A673 (cell line): ENCODE results near the gene RNU7-1. TPM values are rescaled to one million over a fixed set of nuclear protein-coding genes. Genes with fewer than 3 reads are reported as not detected.

Experiments used
- BruUV-seq: library from RNA; stranded (reverse); fragments of 400-500 nt; replicated peaks from 2 replicates; lab custom pipeline; 2021; lab: Mats Ljungman, UMichigan
- CTCF ChIA-PET: fragments of 300-600 bp; sonication (Branson Sonifier 250); formaldehyde crosslinking; loops from one replicate; lab custom pipeline; 2022; ENCODE audit warnings: antibody characterized with exemption; lab: Charles Lee
- POLR2A ChIA-PET: fragments of 300-600 bp; sonication (Branson Sonifier 250); formaldehyde crosslinking; loops from one replicate; lab custom pipeline; 2022; ENCODE audit warnings: antibody characterized with exemption; ENCODE audit not compliant: low non-redundant PET; lab: Charles Lee
- DNase-seq: peaks from one replicate; pipeline ENCODE4 v3.0.0-alpha.2; 2015; ENCODE audit warnings: low spot score
- H3K27ac ChIP-seq: fragments of 200-600 bp; sonication (generic); 2 replicates; pipeline ENCODE4 v1.5.1; 2016; ENCODE audit warnings: mixed run types, low read depth, mild to moderate bottlenecking, mixed read lengths, antibody characterized with exemption, low read length; ENCODE audit not compliant: poor library complexity, severe bottlenecking
- H3K27me3 ChIP-seq: fragments of 200-600 bp; sonication (generic); replicated peaks from 2 replicates; pipeline ENCODE4 v1.6.1; 2017; ENCODE audit warnings: mixed run types, low read depth, mild to moderate bottlenecking, mixed read lengths, antibody characterized with exemption, low read length; ENCODE audit not compliant: insufficient read depth, poor library complexity
- H3K36me3 ChIP-seq: fragments of 200-600 bp; sonication (generic); 2 replicates; pipeline ENCODE4 v1.6.1; 2016; ENCODE audit warnings: mixed run types, mild to moderate bottlenecking, mixed read lengths, antibody characterized with exemption, low read length; ENCODE audit not compliant: insufficient read depth, poor library complexity, severe bottlenecking
- H3K4me1 ChIP-seq: fragments of 200-600 bp; sonication (generic); 2 replicates; pipeline ENCODE4 v1.6.1; 2017; ENCODE audit warnings: mixed run types, mild to moderate bottlenecking, mixed read lengths, antibody characterized with exemption, low read length; ENCODE audit not compliant: insufficient read depth, poor library complexity, severe bottlenecking
- H3K4me3 ChIP-seq: fragments of 200-600 bp; sonication (generic); 2 replicates; pipeline ENCODE4 v1.5.1; 2016; ENCODE audit warnings: low read depth, mixed run types, mild to moderate bottlenecking, mixed read lengths, low read length; ENCODE audit not compliant: poor library complexity, severe bottlenecking
- H3K9me3 ChIP-seq: fragments of 200-600 bp; sonication (generic); 2 replicates; pipeline ENCODE4 v1.6.1; 2016; ENCODE audit warnings: mixed run types, low read depth, mild to moderate bottlenecking, mixed read lengths, antibody characterized with exemption, low read length; ENCODE audit not compliant: poor library complexity, severe bottlenecking
- EZH2 ChIP-seq: fragments of 200-600 bp; sonication (generic); IDR thresholded peaks from 2 replicates; pipeline ENCODE4 v1.6.1; 2017; ENCODE audit warnings: borderline replicate concordance, low read depth, mild to moderate bottlenecking, mixed read lengths, antibody characterized with exemption, low read length; ENCODE audit not compliant: poor library complexity, severe bottlenecking
- intact Hi-C: fragments of 100-400 bp; cut with micrococcal nuclease; formaldehyde crosslinking; loops from one replicate; pipeline ENCODE4 v1.10.0; 2022; ENCODE audit not compliant: unreplicated experiment
- microRNA-seq: library from miRNA; unstranded; fragments of <30 nt; microRNA quantifications from one replicate; pipeline ENCODE4 v1.2.0, GENCODE V29; 2021
- total RNA-seq: library from RNA; stranded (reverse); gene quantifications from 2 replicates; pipeline ENCODE4 v1.2.3, GENCODE V29; 2021
- TF ChIP-seq, protein P1 (sequence below): fragments of 300-800, 200-600 bp; sonication (generic); conservative IDR thresholded peaks from 2 replicates; pipeline ENCODE4 v1.5.1; 2017; ENCODE audit warnings: low read depth, mild to moderate bottlenecking, antibody characterized with exemption, low read length, moderate library complexity, mixed read lengths

The RNU7-1 gene
- total RNA-seq, 1 experiment from 2014 or later: not detected

DNA sequence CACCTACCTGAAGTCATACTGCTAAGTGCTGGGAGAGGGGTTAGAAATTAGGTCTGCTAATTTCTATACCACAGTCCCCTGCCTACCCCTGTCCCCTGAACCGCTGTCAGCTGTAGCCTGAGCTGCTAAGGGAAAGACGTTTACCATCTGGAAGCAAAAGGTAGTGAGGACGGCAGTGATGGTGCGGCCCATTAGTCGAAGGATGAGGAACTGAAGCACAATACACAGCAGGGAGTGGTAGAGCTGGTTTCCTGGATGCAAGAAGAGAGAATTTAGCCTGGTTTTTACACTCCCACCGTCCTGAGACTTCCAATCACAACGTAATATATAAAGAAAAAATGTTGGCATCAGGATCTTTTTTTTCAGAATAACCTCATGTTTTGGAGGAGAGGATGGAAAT is 38.9 kb downstream of the RNU7-1 start:
- Histone ChIP-seq H3K27me3 (no peaks in the 10 kb centered on the region), H3K36me3 (peaks cover 52% of the 10 kb centered on the region), H3K4me1 (no peaks in the 10 kb centered on the region), H3K9me3 (no peaks in the 10 kb centered on the region), H3K4me3 (no peak overlapping the region), H3K27ac (no peak overlapping the region)
- POLR2A ChIA-PET: no interaction called here
- no peak for TF ChIP-seq EZH2
- TF ChIP-seq, protein P1, sequence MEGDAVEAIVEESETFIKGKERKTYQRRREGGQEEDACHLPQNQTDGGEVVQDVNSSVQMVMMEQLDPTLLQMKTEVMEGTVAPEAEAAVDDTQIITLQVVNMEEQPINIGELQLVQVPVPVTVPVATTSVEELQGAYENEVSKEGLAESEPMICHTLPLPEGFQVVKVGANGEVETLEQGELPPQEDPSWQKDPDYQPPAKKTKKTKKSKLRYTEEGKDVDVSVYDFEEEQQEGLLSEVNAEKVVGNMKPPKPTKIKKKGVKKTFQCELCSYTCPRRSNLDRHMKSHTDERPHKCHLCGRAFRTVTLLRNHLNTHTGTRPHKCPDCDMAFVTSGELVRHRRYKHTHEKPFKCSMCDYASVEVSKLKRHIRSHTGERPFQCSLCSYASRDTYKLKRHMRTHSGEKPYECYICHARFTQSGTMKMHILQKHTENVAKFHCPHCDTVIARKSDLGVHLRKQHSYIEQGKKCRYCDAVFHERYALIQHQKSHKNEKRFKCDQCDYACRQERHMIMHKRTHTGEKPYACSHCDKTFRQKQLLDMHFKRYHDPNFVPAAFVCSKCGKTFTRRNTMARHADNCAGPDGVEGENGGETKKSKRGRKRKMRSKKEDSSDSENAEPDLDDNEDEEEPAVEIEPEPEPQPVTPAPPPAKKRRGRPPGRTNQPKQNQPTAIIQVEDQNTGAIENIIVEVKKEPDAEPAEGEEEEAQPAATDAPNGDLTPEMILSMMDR: no peak
- no peak for DNase-seq
- CTCF ChIA-PET: no interaction called here
- intact Hi-C loops: no loop called here
- no TSS peak for BruUV-seq

- BruUV-seq: no TSS peak
- POLR2A ChIA-PET: no interaction called here
- H3K36me3 ChIP-seq: peaks cover 16% of the 10 kb centered on the region
- H3K9me3 ChIP-seq: no peaks in the 10 kb centered on the region
- no peak overlapping the region for H3K4me3 ChIP-seq
- no peaks in the 10 kb centered on the region for H3K4me1 ChIP-seq
- TF ChIP-seq, protein P1: no peak
- no peak for TF ChIP-seq EZH2
- no peak for DNase-seq
- no peaks in the 10 kb centered on the region for H3K27me3 ChIP-seq
- no peak overlapping the region for H3K27ac ChIP-seq
- intact Hi-C loops: no loop called here
- CTCF ChIA-PET: no interaction called here
Observed at GRCh38 chr12:6987956-6988553, 44.4 kb downstream of the RNU7-1 start.

Small RNA genes lying within 50 kb of the gene (microRNA-seq; reads per million reads assigned to microRNA genes)
- gene MIR141: 132 reads per million, percentile 67 among the genes with 10 or more reads in this experiment
- 2,245 reads per million, percentile 88 among the genes with 10 or more reads in this experiment for gene MIR200C

Other genes starting within 250 kb of the RNU7-1 start
- gene PIANP, start 243.0 kb upstream of the RNU7-1 start, total RNA-seq: 0.80 and 1.7 TPM in 2 replicates
- gene COPS7A, start 219.8 kb upstream of the RNU7-1 start, total RNA-seq: 67.2 and 67.7 TPM in 2 replicates
- 242 and 254 TPM in 2 replicates for gene MLF2, start 190.7 kb upstream of the RNU7-1 start, total RNA-seq
- gene PTMS, start 177.5 kb upstream of the RNU7-1 start, total RNA-seq: 600 and 620 TPM in 2 replicates
- 4.1 and 5.5 TPM in 2 replicates for gene LAG3, start 171.3 kb upstream of the RNU7-1 start, total RNA-seq
- gene CD4, start 154.3 kb upstream of the RNU7-1 start, total RNA-seq: not detected in 2 replicates
- 18.3 and 23.2 TPM in 2 replicates for gene GPR162, start 122.0 kb upstream of the RNU7-1 start, total RNA-seq
- 45.3 and 45.6 TPM in 2 replicates for gene P3H3, start 115.4 kb upstream of the RNU7-1 start, total RNA-seq
- gene GNB3, start 102.9 kb upstream of the RNU7-1 start, total RNA-seq: 20.7 and 21.8 TPM in 2 replicates
- gene CDCA3, start 92.5 kb upstream of the RNU7-1 start, total RNA-seq: 98.0 and 107 TPM in 2 replicates
- gene USP5, start 91.7 kb upstream of the RNU7-1 start, total RNA-seq: 209 and 224 TPM in 2 replicates
- 1,240 and 1,277 TPM in 2 replicates for gene TPI1, start 76.3 kb upstream of the RNU7-1 start, total RNA-seq
- 8.1 and 10.8 TPM in 2 replicates for gene SPSB2, start 70.5 kb upstream of the RNU7-1 start, total RNA-seq
- 7.7 and 13.6 TPM in 2 replicates for gene LRRC23, start 39.0 kb upstream of the RNU7-1 start, total RNA-seq
- 138 and 155 TPM in 2 replicates for gene ENO2, start 29.2 kb upstream of the RNU7-1 start, total RNA-seq
- 139 and 144 TPM in 2 replicates for gene ATN1, start 15.9 kb upstream of the RNU7-1 start, total RNA-seq
- gene C12orf57, start 206 bp downstream of the RNU7-1 start, total RNA-seq: 226 and 260 TPM in 2 replicates
- gene PTPN6, start 7.5 kb downstream of the RNU7-1 start, total RNA-seq: 2.3 and 3.3 TPM in 2 replicates
- gene PHB2, start 26.8 kb downstream of the RNU7-1 start, total RNA-seq: 340 and 351 TPM in 2 replicates
- 83.0 and 92.3 TPM in 2 replicates for gene EMG1, start 27.1 kb downstream of the RNU7-1 start, total RNA-seq
- 56.6 and 60.2 TPM in 2 replicates for gene LPCAT3, start 74.7 kb downstream of the RNU7-1 start, total RNA-seq
- 1.9 and 3.1 TPM in 2 replicates for gene C1S, start 116.9 kb downstream of the RNU7-1 start, total RNA-seq
- 10.9 and 15.0 TPM in 2 replicates for gene C1R, start 148.6 kb downstream of the RNU7-1 start, total RNA-seq
- 2.4 and 4.0 TPM in 2 replicates for gene C1RL, start 165.4 kb downstream of the RNU7-1 start, total RNA-seq
- not detected in 2 replicates for gene RBP5, start 185.1 kb downstream of the RNU7-1 start, total RNA-seq
- gene CLSTN3, start 186.6 kb downstream of the RNU7-1 start, total RNA-seq: 10.7 and 12.1 TPM in 2 replicates
- gene PEX5, start 245.9 kb downstream of the RNU7-1 start, total RNA-seq: 36.9 and 42.7 TPM in 2 replicates